Testis (tissue), 2 donors: ENCODE measurements around the gene PRELP.

ENCODE experiments used
- CTCF ChIP-seq, 3 experiments: fragments of 450-650 bp in 2 of 3; fragments of 200-600 bp in 1 of 3; sonication (generic) in 1 of 3; IDR thresholded peaks; one replicate each; pipeline ENCODE4 v1.5.1; 2016 to 2019; ENCODE audit warnings: antibody characterized with exemption in 3 of 3, mild to moderate bottlenecking in 2 of 3, moderate library complexity in 1 of 3
- POLR2A ChIP-seq: fragments of 450-650 bp; IDR thresholded peaks from one replicate; pipeline ENCODE4 v1.6.1; 2017; ENCODE audit warnings: antibody characterized with exemption, mild to moderate bottlenecking, moderate library complexity

GRCh38 chr1:203464226-203464625 lies 11.4 kb upstream of the PRELP start:
- no peak for TF ChIP-seq CTCF (IDR thresholded peaks at IDR 0.05)
- no peak for TF ChIP-seq POLR2A
